HEK293 (cell line): ENCODE data around the gene ADPRH.

Experiments used
- CTCF ChIA-PET: fragments of 350-600 bp; formaldehyde crosslinking; extraction: SDS; loops from one replicate; lab custom pipeline; 2021; ENCODE audit warnings: antibody characterized with exemption; lab: Yijun Ruan, JAX
- POLR2A ChIA-PET: fragments of 300-600 bp; formaldehyde crosslinking; extraction: SDS; loops from one replicate; lab custom pipeline; 2020; ENCODE audit warnings: antibody characterized with exemption, inconsistent platforms; lab: Yijun Ruan, JAX
- H3K27ac ChIP-seq: fragments of 200-500 bp; sonication (Bioruptor generic); 2 replicates; pipeline ENCODE4 v1.5.1; 2014; ENCODE audit warnings: low read depth, low read length, control low read depth, inconsistent platforms; ENCODE audit errors: extremely low read depth
- H3K36me3 ChIP-seq, 2 experiments: fragments of 200-500 bp in 1 of 2; sonication (Bioruptor generic) in 1 of 2; 1 replicate in 1 of 2; 2 replicates in 1 of 2; pipeline ENCODE4 v1.5.1; 2014 to 2017; ENCODE audit warnings: inconsistent platforms in 2 of 2, low read length in 2 of 2; ENCODE audit not compliant: control insufficient read depth in 2 of 2, insufficient read depth in 1 of 2
- H3K4me1 ChIP-seq: fragments of 200-500 bp; sonication (Bioruptor generic); 2 replicates; pipeline ENCODE4 v1.5.1; 2014; ENCODE audit warnings: mild to moderate bottlenecking, low read length, inconsistent platforms; ENCODE audit not compliant: control insufficient read depth, insufficient read depth
- H3K4me3 ChIP-seq: 2 replicates; pipeline ENCODE4 v1.5.1; 2011; ENCODE audit warnings: low read depth, mild to moderate bottlenecking, control low read depth, low read length, moderate library complexity
- H3K9me3 ChIP-seq: fragments of 200-500 bp; sonication (Bioruptor generic); 2 replicates; pipeline ENCODE4 v1.5.1; 2014; ENCODE audit warnings: low read depth, low read length, inconsistent platforms; ENCODE audit not compliant: control insufficient read depth, insufficient read depth
- GFI1B ChIP-seq: fragments of 450-650 bp; formaldehyde crosslinking; IDR thresholded peaks from 2 replicates; pipeline ENCODE4 v1.5.1; 2016; ENCODE audit warnings: missing biosample characterization, missing genetic modification characterization
- HOXC10 ChIP-seq: sonication (generic); formaldehyde crosslinking; IDR thresholded peaks from 2 replicates; pipeline ENCODE4 v1.8.1; 2023; ENCODE audit warnings: mild to moderate bottlenecking, missing genetic modification reagents
- HOXD13 ChIP-seq: sonication (generic); formaldehyde crosslinking; IDR thresholded peaks from 2 replicates; pipeline ENCODE4 v1.8.0; 2022; ENCODE audit warnings: missing genetic modification reagents, borderline replicate concordance
- KLF1 ChIP-seq: fragments of 450-650 bp; formaldehyde crosslinking; IDR thresholded peaks from 2 replicates; pipeline ENCODE4 v1.5.1; 2016; ENCODE audit warnings: missing biosample characterization, missing genetic modification characterization
- PRDM2 ChIP-seq: fragments of 450-650 bp; formaldehyde crosslinking; IDR thresholded peaks from 2 replicates; pipeline ENCODE4 v1.5.1; 2016; ENCODE audit warnings: missing biosample characterization, missing genetic modification characterization, borderline replicate concordance
- SP3 ChIP-seq: fragments of 450-650 bp; formaldehyde crosslinking; IDR thresholded peaks from 2 replicates; pipeline ENCODE4 v1.5.1; 2016; ENCODE audit warnings: missing biosample characterization, missing genetic modification characterization
- TRIM28 ChIP-seq: IDR thresholded peaks from 2 replicates; pipeline ENCODE4 v1.6.1; 2011; ENCODE audit warnings: low read length, control low read depth, borderline replicate concordance
- ZBTB6 ChIP-seq: fragments of 450-650 bp; formaldehyde crosslinking; IDR thresholded peaks from 2 replicates; pipeline ENCODE4 v1.5.1; 2017; ENCODE audit warnings: missing biosample characterization, missing genetic modification characterization
- ZNF174 ChIP-seq: fragments of 450-650 bp; formaldehyde crosslinking; IDR thresholded peaks from 2 replicates; pipeline ENCODE4 v1.5.0; 2017; ENCODE audit warnings: missing biosample characterization, mild to moderate bottlenecking, missing genetic modification characterization
- ZNF202 ChIP-seq: fragments of 450-650 bp; formaldehyde crosslinking; IDR thresholded peaks from 2 replicates; pipeline ENCODE4 v1.5.1; 2016; ENCODE audit warnings: missing biosample characterization, missing genetic modification characterization, borderline replicate concordance
- ZNF266 ChIP-seq: fragments of 450-650 bp; formaldehyde crosslinking; IDR thresholded peaks from 2 replicates; pipeline ENCODE4 v1.5.1; 2016; ENCODE audit warnings: missing biosample characterization, missing genetic modification characterization, low read depth
- ZNF280C ChIP-seq: fragments of 450-650 bp; formaldehyde crosslinking; IDR thresholded peaks from 2 replicates; pipeline ENCODE4 v1.5.1; 2016; ENCODE audit warnings: missing biosample characterization, missing genetic modification characterization
- ZNF324 ChIP-seq: fragments of 450-650 bp; formaldehyde crosslinking; IDR thresholded peaks from 2 replicates; pipeline ENCODE4 v1.5.1; 2016; ENCODE audit warnings: missing biosample characterization, missing genetic modification characterization
- ZNF426 ChIP-seq: fragments of 450-650 bp; formaldehyde crosslinking; IDR thresholded peaks from 2 replicates; pipeline ENCODE4 v1.5.1; 2017; ENCODE audit warnings: missing biosample characterization, missing genetic modification characterization, mild to moderate bottlenecking, inconsistent platforms, moderate library complexity
- ZNF518A ChIP-seq: fragments of 450-650 bp; formaldehyde crosslinking; conservative IDR thresholded peaks from 2 replicates; pipeline ENCODE4 v1.5.1; 2016; ENCODE audit warnings: low read depth, missing biosample characterization, missing genetic modification characterization
- ZNF558 ChIP-seq: fragments of 450-650 bp; formaldehyde crosslinking; IDR thresholded peaks from 2 replicates; pipeline ENCODE4 v1.5.1; 2016; ENCODE audit warnings: missing biosample characterization, missing genetic modification characterization
- ZNF585B ChIP-seq: fragments of 450-650 bp; formaldehyde crosslinking; IDR thresholded peaks from 2 replicates; pipeline ENCODE4 v1.5.1; 2016; ENCODE audit warnings: missing biosample characterization, missing genetic modification characterization
- ZNF670 ChIP-seq: fragments of 450-650 bp; formaldehyde crosslinking; IDR thresholded peaks from 2 replicates; pipeline ENCODE4 v1.5.1; 2016; ENCODE audit warnings: missing biosample characterization, missing genetic modification characterization, low read depth
- ZNF792 ChIP-seq: fragments of 450-650 bp; formaldehyde crosslinking; IDR thresholded peaks from 2 replicates; pipeline ENCODE4 v1.5.1; 2016; ENCODE audit warnings: missing biosample characterization, missing genetic modification characterization
- ZNF830 ChIP-seq: fragments of 450-650 bp; IDR thresholded peaks from 2 replicates; pipeline ENCODE4 v1.5.0; 2018; ENCODE audit warnings: missing biosample characterization, missing genetic modification characterization, low read depth, mild to moderate bottlenecking, moderate library complexity
- ZNF837 ChIP-seq: fragments of 450-650 bp; formaldehyde crosslinking; IDR thresholded peaks from 2 replicates; pipeline ENCODE4 v1.5.1; 2016; ENCODE audit warnings: missing biosample characterization, missing genetic modification characterization
- ZNF843 ChIP-seq: fragments of 450-650 bp; formaldehyde crosslinking; IDR thresholded peaks from 2 replicates; pipeline ENCODE4 v1.5.1; 2016; ENCODE audit warnings: missing biosample characterization, missing genetic modification characterization
- ZSCAN16 ChIP-seq: fragments of 450-650 bp; formaldehyde crosslinking; IDR thresholded peaks from 2 replicates; pipeline ENCODE4 v1.5.1; 2016; ENCODE audit warnings: missing biosample characterization, missing genetic modification characterization

Gene ADPRH

GRCh38 chr3:119541547-119541946 lies 37.7 kb upstream of the ADPRH start (continued):
- TF ChIP-seq ZNF585B (no peak), ZSCAN16 (tag by site-specific recombination) (no peak), ZNF280C (tag by site-specific recombination) (no peak)
- TF ChIP-seq, all 188 proteins: peak for 0

- POLR2A ChIA-PET, result no interaction called here
- CTCF ChIA-PET, result interaction anchor here (0.6 to 1.1 kb wide), 2 partner anchors 12 to 21 kb away, joined by 4 read pairs; no protein-coding TSS in a partner anchor
- H3K4me3 ChIP-seq, result no peak overlapping the region
Observed at GRCh38 chr3:119542168-119542767, 37.0 kb upstream of the ADPRH start.

GRCh38 chr3:119543147-119543546 lies 36.1 kb upstream of the ADPRH start:
- ChIA-PET POLR2A (no interaction called here), CTCF (interaction anchor here (0.6 kb wide), 1 partner anchor 21 kb away, joined by 4 read pairs; no protein-coding TSS in a partner anchor)
- Histone ChIP-seq H3K9me3 (no peaks in the 10 kb centered on the region), H3K36me3 (no peaks in the 10 kb centered on the region), H3K4me1 (no peaks in the 10 kb centered on the region), H3K27ac (no peak overlapping the region), H3K4me3 (no peak overlapping the region)
- no peak for TF ChIP-seq ZNF202 (tag by site-specific recombination)
- no peak for TF ChIP-seq ZNF174 (tag by site-specific recombination)
- no peak for TF ChIP-seq ZNF324 (tag by site-specific recombination)
- TF ChIP-seq PRDM2 (tag by site-specific recombination), result no peak
- TF ChIP-seq HOXC10 (CRISPR knock-in tag), result no peak
- TF ChIP-seq ZNF792, result no peak
- TF ChIP-seq ZNF558, result no peak
- no peak for TF ChIP-seq GFI1B (tag by site-specific recombination)
- no peak for TF ChIP-seq TRIM28
- no peak for TF ChIP-seq ZNF266 (tag by site-specific recombination)
- no peak for TF ChIP-seq ZNF518A (tag by site-specific recombination)

More at GRCh38 chr3:119542168-119542767, 37.0 kb upstream of the ADPRH start:
- Histone ChIP-seq H3K27ac (no peak overlapping the region), H3K9me3 (no peaks in the 10 kb centered on the region), H3K36me3 (no peaks in the 10 kb centered on the region), H3K4me1 (no peaks in the 10 kb centered on the region)
- TF ChIP-seq ZNF670 (no peak), ZNF843 (no peak), SP3 (tag by site-specific recombination) (no peak), ZNF426 (tag by site-specific recombination) (no peak), ZBTB6 (tag by site-specific recombination) (no peak), HOXD13 (CRISPR knock-in tag) (no peak), KLF1 (tag by site-specific recombination) (no peak), ZNF830 (tag by site-specific recombination) (no peak), ZNF837 (tag by site-specific recombination) (no peak)
